Stimulated activated CD4-positive, alpha-beta T cell treated with anti-CD3 and anti-CD28 coated beads, Interleukin-15, amount 100 ng/mL, for 24 hours (primary cell): ENCODE results near the gene SATB2.

Source experiments
- DNase-seq: peaks from one replicate; pipeline ENCODE4 v3.0.0-alpha.2; 2020

The SATB2 gene

DNA sequence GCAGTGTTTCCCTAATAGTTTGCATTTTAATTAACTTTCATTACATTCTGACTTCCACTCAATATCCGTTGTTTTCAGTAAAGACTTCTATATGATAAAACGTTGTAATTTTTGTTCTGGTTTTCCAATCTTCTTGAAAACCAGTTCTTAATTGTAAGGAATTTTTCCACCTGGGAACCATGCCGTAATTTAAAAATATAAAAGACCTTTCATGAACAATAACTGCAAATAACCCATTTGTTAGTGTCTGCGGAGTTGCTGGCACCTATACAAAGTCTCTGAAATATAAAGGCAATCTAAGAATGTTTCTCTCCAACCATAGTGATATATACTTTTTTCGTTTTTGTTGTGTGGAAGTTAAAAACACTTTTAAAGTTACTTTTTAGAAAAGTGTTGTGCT lies 7.7 kb upstream of the SATB2 start:
- no peak for DNase-seq

DNA sequence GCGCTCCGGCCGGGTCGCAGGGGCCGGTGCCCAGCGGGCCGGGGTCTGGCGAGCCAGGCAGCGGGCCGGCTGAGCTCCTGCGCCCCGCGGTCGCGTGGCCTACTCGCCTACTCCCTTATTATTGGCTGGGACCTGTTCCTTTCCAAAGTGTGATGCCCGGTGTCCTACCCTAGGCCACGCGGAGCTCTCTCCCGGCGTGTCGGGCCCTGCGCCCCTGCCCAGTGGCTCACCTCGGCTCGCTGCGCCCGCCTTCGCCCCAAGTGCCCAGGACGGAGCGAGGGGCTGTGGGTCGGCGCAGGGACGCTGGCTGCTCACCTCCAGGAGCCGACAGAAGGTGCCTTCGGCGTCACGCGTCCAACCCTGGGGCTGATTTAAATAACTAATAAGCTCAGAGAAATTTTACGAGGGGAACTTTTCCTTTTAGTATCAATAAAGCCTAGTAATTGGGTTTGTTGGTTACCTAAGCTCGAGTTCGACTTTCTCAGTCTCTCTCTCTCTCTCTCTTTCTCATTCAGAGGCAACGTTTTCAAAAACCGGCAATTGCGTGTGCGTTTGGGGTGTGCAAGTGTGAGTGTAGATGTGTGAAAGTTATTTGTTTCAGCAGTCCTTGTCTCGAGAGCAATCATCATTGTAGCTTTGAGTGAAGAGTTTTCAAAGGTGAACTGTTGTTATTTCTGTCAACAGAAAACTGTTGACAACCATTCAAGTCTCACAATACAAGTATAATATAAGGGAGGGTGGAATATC lies 7.0 kb upstream of the SATB2 start:
- DNase-seq: no peak

DNA sequence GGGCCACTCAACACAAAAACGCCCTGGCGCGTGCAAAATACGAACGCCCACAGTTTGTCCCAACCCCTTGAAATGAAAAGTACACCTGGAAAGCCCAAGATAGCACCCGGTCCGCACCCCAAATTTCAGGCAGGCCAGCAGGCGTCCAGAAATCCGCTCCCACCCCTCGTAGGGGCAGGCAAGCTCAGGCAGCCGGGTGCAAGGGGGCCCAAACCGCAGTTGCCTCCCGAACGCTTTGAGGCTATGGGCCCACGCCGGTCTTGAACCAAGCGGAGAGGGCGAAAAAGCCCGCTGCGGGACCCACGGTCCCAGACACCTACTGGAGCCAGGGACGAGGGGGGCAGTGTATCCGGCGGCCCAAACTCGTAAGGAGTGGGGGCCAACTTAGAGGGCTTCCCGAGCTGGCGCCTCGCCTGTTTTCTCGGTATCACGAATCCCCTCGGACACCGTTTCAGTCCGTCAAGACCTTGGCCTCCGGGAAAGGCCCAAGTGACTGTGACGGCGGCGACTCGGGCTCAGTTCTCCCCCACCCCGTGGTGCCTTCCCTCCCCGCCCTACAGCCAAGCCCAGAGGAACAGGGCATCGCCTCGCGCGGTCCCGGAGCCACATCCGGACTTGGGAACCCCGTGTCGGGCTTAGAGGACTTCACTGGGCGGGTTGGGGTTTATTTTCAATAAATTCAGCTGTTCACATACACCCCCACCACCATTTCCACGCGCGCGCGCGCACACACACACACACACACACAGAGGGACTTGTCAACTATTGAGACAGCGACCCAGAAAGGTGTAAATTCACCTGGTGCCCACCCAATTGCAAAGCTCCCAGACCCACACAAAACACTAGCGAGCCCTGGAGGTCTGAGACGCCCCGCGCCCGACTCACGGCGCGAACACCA lies 6.2 kb upstream of the SATB2 start:
- peak; percentile 22 for DNase-seq

DNA sequence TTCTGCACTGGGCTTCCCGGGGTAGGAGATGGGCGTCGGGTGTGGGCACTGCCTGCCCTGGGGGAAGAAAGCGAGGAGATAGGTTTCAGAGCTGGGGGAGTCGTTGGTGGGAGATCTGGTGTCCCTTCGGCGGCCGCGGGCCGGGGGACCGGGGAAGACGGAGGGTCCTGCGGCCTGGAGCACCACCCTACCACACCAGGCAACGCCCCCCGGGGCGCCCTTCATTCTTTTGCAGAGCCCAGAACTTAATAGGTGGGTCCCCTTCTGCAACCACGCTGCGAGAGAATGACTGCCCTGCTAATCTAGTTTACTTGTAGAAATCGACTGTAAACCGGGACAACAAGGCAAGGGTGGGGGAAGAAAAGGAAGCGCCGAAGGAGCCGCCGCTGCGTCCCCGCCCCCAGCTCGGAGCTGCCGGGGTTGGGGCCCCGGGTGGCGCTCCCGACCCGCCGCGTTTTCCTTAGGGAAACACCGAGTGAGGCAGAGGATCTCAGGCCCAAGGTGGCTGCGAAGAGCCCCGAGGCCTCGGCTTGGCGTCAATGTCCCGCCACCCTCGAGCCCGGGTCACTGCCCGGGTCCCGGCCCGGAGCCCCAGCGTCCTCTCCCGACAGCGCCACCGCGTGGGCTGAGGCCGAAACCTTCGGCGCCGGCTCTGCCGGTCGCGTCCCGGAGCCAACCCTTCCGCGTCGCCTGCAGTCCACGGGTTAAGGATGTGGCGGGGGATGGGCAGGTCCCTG lies 5.4 kb upstream of the SATB2 start:
- peak; percentile 76 for DNase-seq

DNA sequence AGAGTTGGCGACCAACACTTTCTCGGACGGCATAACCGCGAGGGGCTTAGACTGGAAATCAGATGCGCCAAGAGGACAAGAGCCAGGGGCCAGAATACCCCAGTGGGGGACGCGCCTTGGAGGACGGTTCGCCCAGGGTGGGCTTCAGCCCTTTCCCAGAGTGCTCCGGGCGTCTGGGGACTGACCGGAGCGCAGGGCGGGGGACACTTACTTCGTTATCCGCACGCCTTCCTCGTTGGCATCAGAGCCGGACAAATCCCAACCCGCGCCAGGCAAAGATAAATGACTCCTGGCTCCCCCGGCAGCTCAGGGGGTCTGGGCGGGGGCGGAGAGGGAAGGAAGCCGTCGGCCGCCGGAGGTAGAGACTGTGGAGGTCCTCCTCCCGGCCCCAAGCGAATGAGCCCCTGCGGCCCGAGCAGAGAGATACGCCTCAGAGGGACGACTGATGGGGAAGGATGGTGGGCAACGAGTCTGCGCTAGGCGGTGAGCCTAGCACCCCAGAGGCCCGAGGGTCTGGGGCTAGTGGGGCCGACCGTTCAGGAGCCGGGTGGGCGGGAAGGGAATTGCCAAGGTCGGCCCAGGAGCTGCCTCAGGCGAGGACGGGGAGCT lies 4.7 kb upstream of the SATB2 start:
- no peak for DNase-seq

DNA sequence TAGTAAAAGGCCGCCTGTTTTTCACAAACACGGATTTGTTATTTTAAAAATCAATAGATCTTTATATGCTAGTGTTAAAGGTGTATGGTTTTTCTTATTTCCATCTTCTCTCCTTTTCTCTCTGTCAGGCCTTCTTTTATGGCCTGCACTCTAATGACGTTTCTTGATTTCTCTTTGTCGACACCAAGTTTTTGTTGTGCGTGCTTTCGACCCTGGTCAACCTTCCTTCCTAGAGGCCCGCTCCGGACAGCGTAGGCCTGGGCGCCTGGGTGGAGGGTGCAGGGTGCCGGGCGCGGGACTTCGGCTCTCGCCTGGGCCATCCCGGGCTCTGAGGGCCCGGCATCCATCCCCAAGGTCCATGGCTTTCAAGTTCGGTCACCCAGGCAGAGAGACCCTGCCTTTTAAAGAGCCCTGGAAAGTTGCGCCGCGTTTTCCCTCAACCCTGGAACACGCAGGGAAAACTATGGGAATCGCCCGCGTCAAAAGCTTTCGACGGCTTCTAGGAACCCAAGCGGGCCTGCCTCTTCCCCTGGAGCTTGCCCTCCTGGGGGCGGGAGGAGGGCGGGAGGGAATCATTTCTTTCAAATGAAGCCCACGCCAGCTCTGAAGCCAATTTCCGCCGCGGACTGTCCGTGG lies 4.1 kb upstream of the SATB2 start:
- DNase-seq: no peak

DNA sequence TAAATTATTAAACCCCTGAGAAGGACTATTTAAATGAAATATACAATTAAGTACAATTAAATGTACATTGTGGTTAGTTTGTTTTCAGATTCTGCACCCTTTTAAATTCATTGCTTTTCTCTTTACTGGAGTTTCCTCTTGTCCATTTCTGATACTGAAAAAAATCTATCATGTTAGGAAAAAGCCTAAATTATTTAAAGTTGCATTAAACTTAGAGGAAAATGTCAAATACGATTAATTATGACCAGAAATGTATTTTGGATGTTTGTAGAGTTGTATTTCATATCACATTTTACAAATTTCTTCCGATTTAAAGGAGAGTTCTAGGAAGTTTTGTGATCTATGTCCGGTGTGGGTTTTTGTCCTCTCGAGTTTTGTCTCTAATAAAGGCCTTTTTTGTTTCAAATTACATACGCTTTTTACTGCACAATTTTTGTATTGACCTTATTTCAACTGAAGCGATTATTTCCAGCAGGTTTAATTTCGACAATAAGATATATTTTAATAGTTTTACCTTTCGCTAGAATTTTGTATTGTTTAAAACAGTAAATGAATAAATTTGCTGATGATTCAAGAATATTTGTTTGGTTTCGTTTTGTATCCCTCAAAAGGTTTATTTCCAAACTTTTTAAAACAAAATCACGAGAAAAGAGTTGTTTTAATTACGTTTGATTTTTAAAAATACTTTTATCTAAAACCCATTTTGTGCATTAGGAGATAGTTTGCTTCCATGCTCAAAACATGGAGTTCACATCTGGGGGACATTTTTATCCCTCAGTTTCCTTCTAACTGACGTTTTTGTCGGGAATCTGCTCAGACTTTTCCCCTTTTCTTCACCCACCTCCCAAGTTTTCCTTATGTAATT lies 3.3 kb upstream of the SATB2 start:
- DNase-seq: no peak

DNA sequence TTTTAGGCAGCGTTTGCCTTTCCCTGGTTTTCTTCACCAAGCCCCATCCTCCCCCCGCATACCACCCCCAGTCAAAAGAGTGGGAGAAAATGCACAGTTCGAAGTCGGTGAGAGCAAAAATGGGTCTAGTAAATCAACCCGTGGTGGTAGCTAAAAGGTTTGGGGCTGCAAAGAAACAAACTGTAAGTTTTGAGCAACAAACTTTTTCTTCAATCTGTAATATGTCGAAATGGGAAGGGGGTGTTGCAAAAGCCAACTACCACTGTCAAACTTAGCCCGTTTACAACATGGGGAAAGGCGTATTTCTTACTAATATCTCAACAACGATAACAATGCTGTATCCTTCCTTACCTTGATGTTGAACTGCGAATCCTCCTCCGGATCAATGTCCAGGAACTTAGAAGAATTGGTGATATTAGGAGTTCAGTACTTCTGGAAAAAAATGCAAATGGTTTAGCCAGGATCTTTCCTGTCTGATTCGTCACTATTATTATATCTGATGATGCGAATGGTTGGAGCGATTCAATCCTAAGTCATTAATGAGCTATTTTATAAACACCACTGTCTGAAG lies 2.4 kb upstream of the SATB2 start:
- no peak for DNase-seq

DNA sequence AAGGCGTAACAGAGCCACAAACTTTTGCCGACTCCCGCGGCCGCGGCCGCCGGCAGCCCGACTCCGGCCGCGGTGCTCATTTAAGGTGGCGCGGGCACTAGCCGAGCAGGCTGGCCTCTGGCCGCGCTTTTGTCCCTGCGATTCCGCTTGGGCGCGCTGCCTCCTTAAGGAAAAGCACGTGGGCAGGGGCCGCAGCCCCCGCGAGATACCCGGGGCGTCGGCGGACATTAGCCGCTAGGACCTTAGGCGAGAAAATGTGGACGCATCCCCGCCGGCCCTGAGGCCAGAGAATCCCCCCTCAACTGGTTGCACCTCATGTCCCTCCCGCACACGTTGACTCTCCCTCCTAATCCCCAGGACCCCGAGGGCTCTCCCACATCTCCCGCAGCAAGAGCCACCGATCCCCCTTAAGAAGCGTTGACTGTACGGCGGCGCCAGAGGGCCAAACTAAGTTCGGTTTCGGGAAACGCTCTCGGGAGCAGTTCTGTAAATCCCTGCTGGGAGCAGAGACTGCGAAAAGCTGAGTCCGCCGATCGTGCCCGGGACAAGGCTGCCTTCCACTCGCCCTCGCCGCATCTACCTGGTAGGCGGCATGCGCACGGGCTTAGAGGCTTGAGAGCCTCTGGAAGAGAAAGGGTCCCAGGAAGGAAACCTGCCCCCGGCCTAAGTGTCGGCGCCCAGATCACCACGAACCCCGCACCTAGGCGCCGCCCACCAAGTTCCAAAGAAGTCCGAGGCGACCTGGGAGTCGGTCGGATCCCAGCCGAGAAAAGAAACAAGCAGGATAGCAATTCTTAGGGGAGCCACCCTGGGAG lies 1.8 kb upstream of the SATB2 start:
- peak; percentile 80 for DNase-seq

DNA sequence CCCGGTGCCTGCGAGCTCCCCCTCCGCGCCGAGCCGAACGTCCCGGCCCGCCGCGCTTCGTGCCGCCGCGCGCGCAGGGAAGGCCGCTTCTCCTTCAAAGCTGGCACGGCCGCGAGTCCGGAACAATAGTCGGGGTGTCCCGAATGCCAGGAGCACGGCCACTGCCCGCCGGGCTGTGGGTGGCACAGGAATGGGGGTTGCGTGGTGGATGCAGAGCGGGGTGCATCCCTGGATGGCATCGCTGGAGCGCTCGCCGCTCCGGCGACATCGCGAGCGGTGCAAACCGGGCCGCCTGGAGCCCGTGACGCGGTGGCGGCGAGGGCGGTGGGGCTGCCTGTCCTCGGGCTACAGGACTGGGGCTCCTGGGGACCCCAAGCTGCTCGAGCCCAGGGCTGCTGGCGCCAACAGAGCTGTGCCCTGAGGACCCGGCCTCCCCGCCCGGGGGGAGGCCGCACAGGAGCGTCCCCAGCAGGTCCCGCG lies 1.1 kb upstream of the SATB2 start:
- peak; percentile 54 for DNase-seq

DNA sequence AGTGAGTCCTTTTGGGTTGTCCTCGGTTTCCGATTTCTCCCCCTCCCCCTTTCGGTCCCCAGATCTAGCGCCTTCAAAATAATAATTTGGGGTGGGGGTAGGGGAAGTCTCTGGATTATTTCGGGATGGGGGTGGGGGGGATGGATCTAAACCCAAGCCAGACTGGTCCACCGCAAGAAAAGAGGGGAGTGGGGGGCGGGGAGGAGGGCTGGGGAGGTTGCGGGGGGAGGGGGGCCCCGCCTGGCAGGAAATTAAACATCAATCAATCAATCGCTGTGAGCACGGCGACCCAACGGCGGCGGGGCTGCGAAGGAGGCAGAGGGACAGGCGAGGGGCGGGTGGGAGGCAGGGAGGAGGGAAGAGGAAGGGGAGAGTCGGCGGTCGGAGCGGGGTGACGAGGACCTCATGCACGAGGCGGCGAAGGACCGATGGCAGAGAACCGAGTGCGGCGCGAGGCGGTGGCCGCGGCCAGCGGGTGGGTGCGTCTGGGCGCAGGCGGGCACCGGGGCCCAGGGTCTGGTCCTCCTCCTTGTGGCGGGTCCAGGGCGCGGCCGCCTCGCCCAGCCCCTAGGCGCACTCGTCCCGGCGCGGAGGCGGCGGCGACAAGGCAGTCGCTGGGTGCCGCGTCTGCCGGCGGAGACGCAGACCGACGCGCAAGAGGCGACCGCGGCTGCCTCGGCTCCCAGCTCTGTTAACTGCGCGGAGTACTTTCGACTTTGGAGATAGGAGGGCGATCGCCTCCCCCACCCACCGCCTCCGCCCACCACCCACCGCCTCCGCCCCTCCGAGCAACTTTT lies 468 bp upstream of the SATB2 start:
- peak; percentile 53 for DNase-seq

DNA sequence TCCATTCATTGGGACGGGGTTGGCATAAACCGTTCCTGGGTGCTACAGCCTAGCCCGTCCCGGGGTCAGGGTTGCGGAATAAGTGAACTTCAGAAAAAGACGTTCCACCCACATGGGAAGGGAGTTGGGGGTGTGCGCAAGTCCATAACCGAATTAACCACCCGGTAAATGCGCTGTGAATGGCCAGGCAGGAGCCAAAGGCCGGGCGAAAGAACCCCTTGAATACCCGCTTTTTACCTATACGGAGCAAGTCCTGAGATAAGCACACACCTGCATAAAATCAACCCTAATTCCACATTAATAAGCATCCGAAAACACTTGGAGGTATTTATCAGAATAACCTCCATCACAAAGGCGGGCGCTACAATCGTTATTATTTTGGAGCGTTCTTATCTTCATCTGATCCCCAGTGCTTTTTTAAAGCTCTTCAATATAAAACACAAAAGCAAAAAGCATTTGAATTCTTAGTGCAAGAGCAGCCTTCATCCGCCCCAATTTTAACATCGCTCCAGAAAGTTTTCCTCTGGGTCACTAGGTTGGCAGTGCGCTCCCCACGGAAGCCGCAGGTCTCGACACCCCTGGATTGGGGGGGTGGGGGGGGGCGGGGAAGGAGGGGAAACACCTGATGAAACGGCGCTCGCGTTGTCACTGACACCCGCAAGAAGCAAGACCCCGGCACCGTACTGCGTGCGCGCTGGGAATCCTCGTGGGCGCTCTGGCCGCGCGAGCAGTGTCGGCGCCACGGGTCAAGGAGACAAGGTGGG lies 1.2 kb downstream of the SATB2 start:
- DNase-seq: no peak

DNA sequence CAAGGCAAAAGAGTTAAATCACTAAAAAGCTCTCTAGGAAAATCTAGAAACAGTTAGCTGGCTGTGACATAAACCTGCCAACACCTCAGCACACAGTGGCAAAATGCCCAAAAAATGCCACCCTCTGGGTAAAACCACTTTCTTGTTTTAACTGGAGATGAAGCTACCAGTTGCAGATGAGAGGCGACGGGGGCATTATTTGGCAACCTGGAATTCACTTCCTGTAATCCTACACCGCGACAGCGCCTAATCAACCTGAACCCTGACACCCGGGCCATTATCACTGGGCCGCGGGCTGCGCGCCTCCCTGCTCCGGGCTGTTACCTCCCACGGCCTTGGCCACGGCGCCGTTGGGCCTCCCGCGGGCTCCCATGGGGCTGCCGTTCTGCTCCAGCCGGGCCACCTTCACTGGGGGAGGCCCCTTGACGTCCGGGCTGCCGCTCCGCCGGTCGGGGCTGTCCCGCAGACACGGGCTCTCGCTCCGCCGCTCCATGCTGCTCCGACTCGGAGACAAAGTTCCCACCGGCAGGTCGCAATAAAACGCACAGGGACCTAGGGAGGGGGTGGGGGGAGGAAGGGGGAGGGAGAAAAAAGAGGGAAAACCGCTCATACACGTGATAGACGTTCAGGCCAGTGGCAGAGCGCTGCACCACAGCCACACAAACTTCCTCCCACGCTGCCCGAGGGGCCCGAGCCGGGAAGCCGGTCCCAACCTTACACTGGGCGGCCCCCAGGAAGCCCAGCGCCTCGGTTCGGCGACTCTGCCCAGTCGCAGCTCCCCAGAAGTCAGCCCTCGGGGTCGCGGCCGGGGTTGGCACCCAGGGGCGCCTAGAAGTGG lies 2.0 kb downstream of the SATB2 start:
- DNase-seq: peak; percentile 26

DNA sequence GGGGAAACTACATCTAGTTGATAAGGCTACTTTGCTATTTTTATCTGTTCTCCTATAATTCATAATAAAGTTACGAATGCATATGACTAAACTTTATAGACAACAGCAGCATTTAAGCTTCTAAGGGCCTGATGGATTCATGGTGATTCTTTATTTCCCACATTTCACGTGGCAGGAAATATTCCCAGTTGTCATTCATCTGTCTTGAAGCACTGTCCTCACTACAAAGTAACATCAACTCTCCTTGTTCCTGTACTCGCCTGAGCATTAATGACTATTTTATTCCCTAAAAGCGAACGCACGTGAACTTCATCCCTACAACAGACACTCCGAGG lies 2.6 kb downstream of the SATB2 start:
- no peak for DNase-seq

DNA sequence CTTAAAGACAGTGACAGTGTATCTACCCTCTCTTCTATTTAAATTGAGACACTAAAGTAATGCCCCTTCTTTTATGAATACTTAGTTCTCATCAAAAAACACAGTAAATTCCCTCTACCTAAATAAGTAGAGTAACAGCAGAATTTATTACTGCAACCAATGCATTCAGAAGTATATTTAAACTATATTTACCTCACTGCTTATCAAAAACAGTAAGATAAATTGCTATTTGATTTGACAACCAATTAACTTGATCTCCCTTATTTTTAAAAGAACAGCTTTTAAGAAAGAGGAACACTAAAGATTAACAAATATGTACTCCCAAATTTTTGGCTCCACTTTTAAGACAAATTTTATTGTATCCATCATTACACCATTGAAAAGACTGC lies 4.8 kb downstream of the SATB2 start:
- DNase-seq: no peak

DNA sequence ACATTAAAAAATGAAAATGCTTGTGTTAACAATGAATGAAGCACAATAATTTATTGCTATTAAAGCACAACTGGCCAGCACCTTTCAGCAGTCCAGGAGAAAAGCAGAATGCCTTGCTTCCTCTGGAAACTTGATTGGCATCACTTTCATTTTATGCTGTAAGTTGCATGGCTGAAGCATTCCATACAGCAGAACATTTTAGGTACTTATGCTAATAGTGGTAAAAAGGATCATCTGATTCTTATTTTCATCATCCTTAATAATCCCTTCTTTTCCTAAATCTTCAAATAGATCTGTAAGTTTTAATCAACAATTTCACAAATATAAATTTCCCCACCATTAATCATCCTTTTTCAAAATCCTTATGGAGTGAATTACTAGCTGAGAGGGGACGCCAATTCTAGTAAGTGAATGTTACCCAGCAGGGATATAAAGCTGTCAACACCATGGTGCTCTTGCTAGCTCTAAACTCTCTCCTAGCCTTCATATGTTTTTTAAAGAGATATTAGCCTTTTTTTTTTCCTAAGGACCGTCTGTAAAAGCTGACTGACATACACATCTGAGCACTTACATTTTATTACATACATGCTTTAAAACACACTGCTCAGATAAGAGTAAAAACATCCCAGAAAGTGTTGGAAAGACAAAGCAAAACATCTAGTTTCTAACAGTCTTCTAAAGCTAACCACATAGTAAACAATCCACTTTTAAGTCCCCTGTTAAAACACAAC lies 5.3 kb downstream of the SATB2 start:
- no peak for DNase-seq

DNA sequence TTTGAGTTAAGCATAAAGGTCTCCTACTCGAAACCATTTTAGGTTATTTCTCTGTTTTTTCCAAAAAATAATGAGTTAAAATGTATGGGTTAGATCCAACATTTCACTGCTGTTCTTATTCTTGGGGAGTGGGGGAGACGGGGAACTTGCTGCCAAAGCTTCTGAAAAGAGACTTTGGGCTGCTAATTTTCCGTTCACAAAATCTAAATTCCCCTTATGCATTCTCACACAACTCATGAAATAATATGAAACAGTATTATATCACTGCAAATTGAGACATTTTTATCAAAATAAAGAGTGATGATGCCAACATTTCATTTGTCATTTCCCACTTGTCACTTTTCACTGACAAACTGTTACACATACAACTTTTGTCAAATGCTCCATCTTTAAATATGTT lies 7.8 kb downstream of the SATB2 start:
- no peak for DNase-seq
